ENCODE measurements around the gene NLRP9. TPM values are rescaled to one million over a fixed set of nuclear protein-coding genes. Genes with fewer than 3 reads are reported as not detected.

Gene NLRP9
- total RNA-seq, 1 experiment from 2014 or later = not detected

DNA sequence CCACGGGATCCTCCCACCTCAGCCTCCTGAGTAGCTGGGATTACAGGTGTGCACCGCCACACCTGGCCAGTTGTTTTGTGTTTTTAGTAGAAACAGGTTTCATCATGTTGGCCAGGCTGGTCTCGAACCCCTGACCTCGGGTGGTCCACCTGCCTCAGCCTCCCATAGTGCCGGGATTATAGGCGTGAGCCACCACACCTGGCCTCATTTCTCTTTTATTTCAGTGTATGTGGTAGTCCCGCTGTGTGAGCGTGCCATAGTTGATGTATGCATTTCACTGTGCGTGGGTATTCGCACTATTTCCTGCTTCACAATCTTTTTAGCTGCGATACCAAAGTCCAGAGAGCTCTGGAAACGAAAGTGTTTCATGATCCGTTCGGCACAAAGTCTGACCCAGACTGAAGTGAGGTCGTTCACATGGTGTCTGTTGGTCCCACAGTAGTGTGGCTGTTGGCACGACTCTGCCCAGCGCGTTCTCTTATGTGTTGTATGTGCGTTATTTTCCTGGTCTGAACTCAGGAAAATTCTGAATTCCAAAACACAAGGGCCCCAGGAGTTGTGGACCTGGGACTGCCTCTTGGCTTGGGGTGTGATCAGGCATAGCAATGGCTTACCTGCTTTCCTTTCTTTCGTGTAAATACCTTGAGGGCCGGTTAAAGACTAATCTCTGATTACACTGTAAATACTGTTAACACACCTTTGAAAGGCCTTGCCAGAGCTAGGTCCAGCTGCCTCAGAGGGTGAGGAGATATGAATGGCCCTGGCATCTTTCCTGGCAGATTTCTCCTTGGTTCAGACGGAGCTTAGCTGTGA lies 54.5 kb downstream of the NLRP9 start:
- DNase-seq = no peak
- Histone ChIP-seq H2AFZ (no peak overlapping the region), H3K4me1 (replicated peaks; ENCODE audit: insufficient read depth) (no peaks in the 10 kb centered on the region), H3K27me3 (ENCODE audit: insufficient read depth, low read depth) (no peaks in the 10 kb centered on the region), H3K36me3 (ENCODE audit: low read depth) (peaks cover 34% of the 10 kb centered on the region), H3K79me2 (ENCODE audit: low read depth) (peaks cover 39% of the 10 kb centered on the region), H4K20me1 (ENCODE audit: insufficient read depth) (peaks cover 67% of the 10 kb centered on the region), H3K9me3 (ENCODE audit: insufficient read depth, low read depth) (no peaks in the 10 kb centered on the region), H3K9me2 (ENCODE audit: insufficient read depth) (no peaks in the 10 kb centered on the region), H3K4me3 (no peak overlapping the region), H3F3A (ENCODE audit: insufficient read depth, low read depth) (no peaks in the 10 kb centered on the region), H3K27ac (no peak overlapping the region), H3K4me2 (no peak overlapping the region)
- no TSS peak for BruUV-seq (replicated peaks)
- intact Hi-C loops (cut with micrococcal nuclease; ENCODE audit: unreplicated experiment) = no loop called here
- POLR2A ChIA-PET (ENCODE audit: unreplicated experiment) = no interaction called here
- CTCF ChIA-PET = no interaction called here
- TF ChIP-seq EZH2 (IDR thresholded peaks at IDR 0.05; ENCODE audit: low read depth) = no peak
- TF ChIP-seq, protein P1, sequence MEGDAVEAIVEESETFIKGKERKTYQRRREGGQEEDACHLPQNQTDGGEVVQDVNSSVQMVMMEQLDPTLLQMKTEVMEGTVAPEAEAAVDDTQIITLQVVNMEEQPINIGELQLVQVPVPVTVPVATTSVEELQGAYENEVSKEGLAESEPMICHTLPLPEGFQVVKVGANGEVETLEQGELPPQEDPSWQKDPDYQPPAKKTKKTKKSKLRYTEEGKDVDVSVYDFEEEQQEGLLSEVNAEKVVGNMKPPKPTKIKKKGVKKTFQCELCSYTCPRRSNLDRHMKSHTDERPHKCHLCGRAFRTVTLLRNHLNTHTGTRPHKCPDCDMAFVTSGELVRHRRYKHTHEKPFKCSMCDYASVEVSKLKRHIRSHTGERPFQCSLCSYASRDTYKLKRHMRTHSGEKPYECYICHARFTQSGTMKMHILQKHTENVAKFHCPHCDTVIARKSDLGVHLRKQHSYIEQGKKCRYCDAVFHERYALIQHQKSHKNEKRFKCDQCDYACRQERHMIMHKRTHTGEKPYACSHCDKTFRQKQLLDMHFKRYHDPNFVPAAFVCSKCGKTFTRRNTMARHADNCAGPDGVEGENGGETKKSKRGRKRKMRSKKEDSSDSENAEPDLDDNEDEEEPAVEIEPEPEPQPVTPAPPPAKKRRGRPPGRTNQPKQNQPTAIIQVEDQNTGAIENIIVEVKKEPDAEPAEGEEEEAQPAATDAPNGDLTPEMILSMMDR (conservative IDR thresholded peaks at IDR 0.05) = no peak

- H3K9me2 ChIP-seq (ENCODE audit: insufficient read depth) = no peaks in the 10 kb centered on the region
- DNase-seq = no peak
- no peaks in the 10 kb centered on the region for H3K27me3 ChIP-seq (ENCODE audit: insufficient read depth, low read depth)
- POLR2A ChIA-PET (ENCODE audit: unreplicated experiment) = no interaction called here
- no peak overlapping the region for H3K27ac ChIP-seq
- H3K79me2 ChIP-seq (ENCODE audit: low read depth) = peaks cover 60% of the 10 kb centered on the region
- TF ChIP-seq, protein P1 (conservative IDR thresholded peaks at IDR 0.05) = no peak
- TF ChIP-seq EZH2 (IDR thresholded peaks at IDR 0.05; ENCODE audit: low read depth) = no peak
- H3K9me3 ChIP-seq (ENCODE audit: insufficient read depth, low read depth) = no peaks in the 10 kb centered on the region
- H2AFZ ChIP-seq = no peak overlapping the region
- peaks cover 9% of the 10 kb centered on the region for H3K4me1 ChIP-seq (replicated peaks; ENCODE audit: insufficient read depth)
- no peak overlapping the region for H3K4me2 ChIP-seq
- no peaks in the 10 kb centered on the region for H3F3A ChIP-seq (ENCODE audit: insufficient read depth, low read depth)
- intact Hi-C loops (cut with micrococcal nuclease; ENCODE audit: unreplicated experiment) = no loop called here
- no TSS peak for BruUV-seq (replicated peaks)
- peaks cover 43% of the 10 kb centered on the region for H3K36me3 ChIP-seq (ENCODE audit: low read depth)
- no peak overlapping the region for H3K4me3 ChIP-seq
- H4K20me1 ChIP-seq (ENCODE audit: insufficient read depth) = peaks cover 57% of the 10 kb centered on the region
- CTCF ChIA-PET = no interaction called here
Observed at GRCh38 chr19:55681131-55682092, 56.8 kb downstream of the NLRP9 start.

DNA sequence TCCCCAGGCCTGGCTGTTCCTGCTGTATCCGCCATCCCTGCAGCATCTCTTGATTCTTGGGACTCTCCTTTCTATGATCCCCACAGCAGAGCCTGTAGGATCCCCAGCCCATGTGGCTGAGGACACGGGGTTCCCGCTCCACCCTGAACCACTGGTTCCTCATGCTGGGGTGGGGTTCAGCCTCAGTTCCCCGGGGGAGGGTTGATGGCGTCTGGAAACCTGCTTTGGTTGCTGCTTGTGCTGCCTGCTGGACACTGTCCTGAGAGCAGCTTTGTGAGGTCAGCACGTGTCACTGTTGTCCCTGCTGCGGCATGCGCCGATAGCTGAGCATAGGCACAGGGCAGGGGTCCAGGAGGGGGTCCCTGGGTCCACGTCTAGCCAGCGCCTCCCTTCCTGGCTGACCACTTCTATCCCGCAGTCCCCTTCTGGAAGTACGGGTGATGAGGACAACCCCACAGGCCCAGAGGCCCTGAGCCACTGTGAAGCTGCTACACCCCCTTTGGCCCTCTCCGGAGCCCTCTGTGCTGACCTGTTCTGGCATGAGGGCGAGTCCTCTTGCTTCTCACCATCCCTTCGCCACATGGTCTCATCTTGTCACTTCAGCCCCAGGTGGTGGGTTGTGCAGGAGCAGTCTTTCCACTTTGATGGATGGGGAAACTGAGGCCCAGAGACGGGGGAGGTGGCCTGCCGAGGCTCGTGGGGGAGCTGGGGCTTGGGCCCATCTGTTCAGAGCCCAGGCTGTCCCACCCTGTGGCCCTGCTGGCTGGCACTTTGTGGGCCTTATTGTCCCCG lies 57.7 kb downstream of the NLRP9 start:
- Histone ChIP-seq H3K4me3 (no peak overlapping the region), H3K4me1 (replicated peaks; ENCODE audit: insufficient read depth) (peaks cover 14% of the 10 kb centered on the region), H3K27me3 (ENCODE audit: insufficient read depth, low read depth) (no peaks in the 10 kb centered on the region), H4K20me1 (ENCODE audit: insufficient read depth) (peaks cover 56% of the 10 kb centered on the region), H3K4me2 (no peak overlapping the region), H3K9me3 (ENCODE audit: insufficient read depth, low read depth) (no peaks in the 10 kb centered on the region), H3K79me2 (ENCODE audit: low read depth) (peaks cover 69% of the 10 kb centered on the region), H3K27ac (no peak overlapping the region), H3F3A (ENCODE audit: insufficient read depth, low read depth) (no peaks in the 10 kb centered on the region), H2AFZ (no peak overlapping the region), H3K9me2 (ENCODE audit: insufficient read depth) (no peaks in the 10 kb centered on the region), H3K36me3 (ENCODE audit: low read depth) (peaks cover 38% of the 10 kb centered on the region)
- POLR2A ChIA-PET (ENCODE audit: unreplicated experiment) = no interaction called here
- no peak for TF ChIP-seq EZH2 (IDR thresholded peaks at IDR 0.05; ENCODE audit: low read depth)
- TF ChIP-seq, protein P1 (conservative IDR thresholded peaks at IDR 0.05) = no peak
- CTCF ChIA-PET = no interaction called here
- DNase-seq = no peak
- BruUV-seq (replicated peaks) = no TSS peak
- intact Hi-C loops (cut with micrococcal nuclease; ENCODE audit: unreplicated experiment) = no loop called here

All from PC-9 (cell line).